Suprapubic skin (tissue), 4 donors: ENCODE measurements around the gene FRMD4A.

ENCODE experiments used
- EP300 ChIP-seq: sonication (generic); formaldehyde crosslinking; IDR thresholded peaks from one replicate; pipeline ENCODE4 v1.6.1; 2017; ENCODE audit warnings: antibody characterized with exemption
- POLR2A ChIP-seq, 2 donors: fragments of 450-650 bp; IDR thresholded peaks; one replicate each; pipeline ENCODE4 v1.6.1; 2017; ENCODE audit warnings: antibody characterized with exemption in 2 of 2, mild to moderate bottlenecking in 2 of 2, moderate library complexity in 2 of 2
- POLR2AphosphoS5 ChIP-seq, 3 donors: sonication (generic); formaldehyde crosslinking; IDR thresholded peaks; one replicate each; pipeline ENCODE4 v1.6.1; 2017; ENCODE audit warnings: antibody characterized with exemption in 3 of 3
- TF ChIP-seq, protein P1 (sequence below), 2 donors: fragments of 200-600 bp in 1 of 2; fragments of 450-650 bp in 1 of 2; sonication (generic) in 1 of 2; IDR thresholded peaks; one replicate each; pipeline ENCODE4 v1.5.1; 2016 to 2019; ENCODE audit warnings: antibody characterized with exemption in 2 of 2, mild to moderate bottlenecking in 1 of 2, moderate library complexity in 1 of 2

DNA sequence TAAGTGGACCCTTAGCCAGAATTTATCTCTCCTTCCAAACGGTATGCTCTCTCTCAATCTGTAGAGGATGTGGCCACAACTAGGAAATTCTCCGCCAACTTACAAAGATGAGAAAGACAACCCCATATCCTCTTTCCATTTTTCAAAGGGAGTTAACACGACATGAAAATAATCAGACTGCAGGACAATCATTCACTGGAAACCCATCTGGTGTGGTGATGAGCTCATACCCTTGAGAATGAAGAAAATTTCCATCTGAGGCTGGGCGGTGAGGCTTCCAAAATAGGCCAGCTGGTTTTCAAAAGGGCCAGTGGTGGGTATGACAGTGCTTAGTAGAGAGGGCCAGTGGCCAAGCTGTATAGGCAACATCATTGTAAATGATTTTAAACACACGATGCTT lies 369.6 kb downstream of the FRMD4A start:
- TF ChIP-seq, protein P1, sequence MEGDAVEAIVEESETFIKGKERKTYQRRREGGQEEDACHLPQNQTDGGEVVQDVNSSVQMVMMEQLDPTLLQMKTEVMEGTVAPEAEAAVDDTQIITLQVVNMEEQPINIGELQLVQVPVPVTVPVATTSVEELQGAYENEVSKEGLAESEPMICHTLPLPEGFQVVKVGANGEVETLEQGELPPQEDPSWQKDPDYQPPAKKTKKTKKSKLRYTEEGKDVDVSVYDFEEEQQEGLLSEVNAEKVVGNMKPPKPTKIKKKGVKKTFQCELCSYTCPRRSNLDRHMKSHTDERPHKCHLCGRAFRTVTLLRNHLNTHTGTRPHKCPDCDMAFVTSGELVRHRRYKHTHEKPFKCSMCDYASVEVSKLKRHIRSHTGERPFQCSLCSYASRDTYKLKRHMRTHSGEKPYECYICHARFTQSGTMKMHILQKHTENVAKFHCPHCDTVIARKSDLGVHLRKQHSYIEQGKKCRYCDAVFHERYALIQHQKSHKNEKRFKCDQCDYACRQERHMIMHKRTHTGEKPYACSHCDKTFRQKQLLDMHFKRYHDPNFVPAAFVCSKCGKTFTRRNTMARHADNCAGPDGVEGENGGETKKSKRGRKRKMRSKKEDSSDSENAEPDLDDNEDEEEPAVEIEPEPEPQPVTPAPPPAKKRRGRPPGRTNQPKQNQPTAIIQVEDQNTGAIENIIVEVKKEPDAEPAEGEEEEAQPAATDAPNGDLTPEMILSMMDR (IDR thresholded peaks at IDR 0.05), result no peak
- TF ChIP-seq POLR2AphosphoS5 (IDR thresholded peaks at IDR 0.05) (no peak), POLR2A (IDR thresholded peaks at IDR 0.05) (no peak), EP300 (no peak)
